IMR-90 (cell line): ENCODE measurements around the gene LHPP.

Experiments used
- BHLHE40 ChIP-seq: fragments of 150-350 bp; IDR thresholded peaks from 2 replicates; pipeline ENCODE4 v1.6.1; 2016; ENCODE audit warnings: mild to moderate bottlenecking, low read depth, low read length
- CEBPB ChIP-seq: IDR thresholded peaks from 2 replicates; pipeline ENCODE4 v1.6.1; 2012; ENCODE audit warnings: low read depth, low read length, improper control_type of control experiment
- CHD1 ChIP-seq: IDR thresholded peaks from 2 replicates; pipeline ENCODE4 v1.6.1; 2012; ENCODE audit warnings: low read depth, low read length, improper control_type of control experiment
- ELK1 ChIP-seq: fragments of 150-350 bp; IDR thresholded peaks from 2 replicates; pipeline ENCODE4 v1.6.1; 2016; ENCODE audit warnings: low read depth, mild to moderate bottlenecking, low read length, moderate library complexity, borderline replicate concordance
- MAFK ChIP-seq: IDR thresholded peaks from 2 replicates; pipeline ENCODE4 v1.6.1; 2012; ENCODE audit warnings: low read depth, low read length, improper control_type of control experiment
- MXI1 ChIP-seq: IDR thresholded peaks from 2 replicates; pipeline ENCODE4 v1.6.1; 2012; ENCODE audit warnings: low read depth, mild to moderate bottlenecking, low read length, moderate library complexity, borderline replicate concordance
- NFE2L2 ChIP-seq: fragments of 150-350 bp; IDR thresholded peaks from 2 replicates; pipeline ENCODE4 v1.6.1; 2016; ENCODE audit warnings: low read depth, mild to moderate bottlenecking, low read length
- POLR2A ChIP-seq: IDR thresholded peaks from 2 replicates; pipeline ENCODE4 v1.6.1; 2012; ENCODE audit warnings: mild to moderate bottlenecking, low read depth, low read length
- RAD21 ChIP-seq: IDR thresholded peaks from 2 replicates; pipeline ENCODE4 v1.6.1; 2012; ENCODE audit warnings: low read length, improper control_type of control experiment
- RCOR1 ChIP-seq: IDR thresholded peaks from 2 replicates; pipeline ENCODE4 v1.6.1; 2012; ENCODE audit warnings: mild to moderate bottlenecking, low read length, improper control_type of control experiment; ENCODE audit not compliant: insufficient replicate concordance
- RFX5 ChIP-seq: IDR thresholded peaks from 2 replicates; pipeline ENCODE4 v1.8.0; 2012; ENCODE audit warnings: low read depth, mild to moderate bottlenecking, low read length, moderate library complexity
- SMC3 ChIP-seq: fragments of 150-350 bp; IDR thresholded peaks from 2 replicates; pipeline ENCODE4 v1.6.1; 2016; ENCODE audit warnings: low read depth, mild to moderate bottlenecking, antibody characterized with exemption, low read length, moderate library complexity
- USF2 ChIP-seq: fragments of 150-350 bp; IDR thresholded peaks from 2 replicates; pipeline ENCODE4 v1.6.1; 2017; ENCODE audit warnings: mild to moderate bottlenecking, antibody characterized with exemption, low read length, low read depth
- TF ChIP-seq, protein P1 (sequence below): conservative IDR thresholded peaks from 2 replicates; pipeline ENCODE4 v1.5.1; 2012; ENCODE audit warnings: mild to moderate bottlenecking, low read depth, low read length, improper control_type of control experiment

- TF ChIP-seq, protein P1, sequence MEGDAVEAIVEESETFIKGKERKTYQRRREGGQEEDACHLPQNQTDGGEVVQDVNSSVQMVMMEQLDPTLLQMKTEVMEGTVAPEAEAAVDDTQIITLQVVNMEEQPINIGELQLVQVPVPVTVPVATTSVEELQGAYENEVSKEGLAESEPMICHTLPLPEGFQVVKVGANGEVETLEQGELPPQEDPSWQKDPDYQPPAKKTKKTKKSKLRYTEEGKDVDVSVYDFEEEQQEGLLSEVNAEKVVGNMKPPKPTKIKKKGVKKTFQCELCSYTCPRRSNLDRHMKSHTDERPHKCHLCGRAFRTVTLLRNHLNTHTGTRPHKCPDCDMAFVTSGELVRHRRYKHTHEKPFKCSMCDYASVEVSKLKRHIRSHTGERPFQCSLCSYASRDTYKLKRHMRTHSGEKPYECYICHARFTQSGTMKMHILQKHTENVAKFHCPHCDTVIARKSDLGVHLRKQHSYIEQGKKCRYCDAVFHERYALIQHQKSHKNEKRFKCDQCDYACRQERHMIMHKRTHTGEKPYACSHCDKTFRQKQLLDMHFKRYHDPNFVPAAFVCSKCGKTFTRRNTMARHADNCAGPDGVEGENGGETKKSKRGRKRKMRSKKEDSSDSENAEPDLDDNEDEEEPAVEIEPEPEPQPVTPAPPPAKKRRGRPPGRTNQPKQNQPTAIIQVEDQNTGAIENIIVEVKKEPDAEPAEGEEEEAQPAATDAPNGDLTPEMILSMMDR = no peak
- TF ChIP-seq USF2 = no peak
- no peak for TF ChIP-seq BHLHE40
- TF ChIP-seq POLR2A = no peak
- no peak for TF ChIP-seq ELK1
- no peak for TF ChIP-seq RAD21
- TF ChIP-seq CEBPB = no peak
- no peak for TF ChIP-seq MAFK
- no peak for TF ChIP-seq RFX5
- TF ChIP-seq MXI1 = no peak
- TF ChIP-seq RCOR1 = no peak
- no peak for TF ChIP-seq NFE2L2
- no peak for TF ChIP-seq CHD1
- TF ChIP-seq SMC3 = no peak
Observed at GRCh38 chr10:124588736-124589490, 127.3 kb downstream of the LHPP start.
